Limb (tissue), 2 donors: ENCODE results near the gene ZBTB44.
"Not testable (repeated sequence)": the region's sequence is repeated elsewhere in the genome, so short reads cannot be mapped to it uniquely, and the experiment has no call there.

ENCODE experiments used
- DNase-seq, 2 donors: peaks; one replicate each; pipeline ENCODE4 v3.0.0-alpha.2; 2016; ENCODE audit errors: extremely low spot score in 2 of 2

The ZBTB44 gene

GRCh38 chr11:130249929-130250328, 64.8 kb downstream of the ZBTB44 start:
- not testable (repeated sequence) for DNase-seq

- no peak for DNase-seq
These were observed 65.3 kb downstream of the ZBTB44 start for GRCh38 chr11:130249371-130249770.

- DNase-seq: no peak
These were observed 67.4 kb downstream of the ZBTB44 start for GRCh38 chr11:130247319-130247718.

GRCh38 chr11:130246738-130247137, 68.0 kb downstream of the ZBTB44 start:
- DNase-seq: no peak

- DNase-seq: no peak
These were observed 68.4 kb downstream of the ZBTB44 start for GRCh38 chr11:130246270-130246669.

- DNase-seq: not testable (repeated sequence)
These were observed 69.3 kb downstream of the ZBTB44 start for GRCh38 chr11:130245375-130245774.

GRCh38 chr11:130244848-130245247, 69.9 kb downstream of the ZBTB44 start:
- DNase-seq: no peak

- no peak for DNase-seq
These were observed 70.9 kb downstream of the ZBTB44 start for GRCh38 chr11:130243816-130244215.

GRCh38 chr11:130241713-130242112, 73.0 kb downstream of the ZBTB44 start:
- no peak for DNase-seq

GRCh38 chr11:130237282-130238006, 77.3 kb downstream of the ZBTB44 start:
- no peak for DNase-seq

GRCh38 chr11:130234315-130234714, 80.4 kb downstream of the ZBTB44 start:
- no peak for DNase-seq

GRCh38 chr11:130233888-130234287, 80.8 kb downstream of the ZBTB44 start:
- not testable (repeated sequence) for DNase-seq

- DNase-seq: not testable (repeated sequence)
These were observed 81.2 kb downstream of the ZBTB44 start for GRCh38 chr11:130233486-130233885.

GRCh38 chr11:130227373-130227772, 87.3 kb downstream of the ZBTB44 start:
- DNase-seq: no peak

GRCh38 chr11:130223291-130223971, 91.3 kb downstream of the ZBTB44 start:
- no peak for DNase-seq

GRCh38 chr11:130220311-130221035, 94.2 kb downstream of the ZBTB44 start:
- no peak for DNase-seq

- no peak for DNase-seq
These were observed 95.6 kb downstream of the ZBTB44 start for GRCh38 chr11:130219148-130219547.

- DNase-seq: no peak
These were observed 96.1 kb downstream of the ZBTB44 start for GRCh38 chr11:130218501-130219070.

GRCh38 chr11:130217133-130218031, 97.3 kb downstream of the ZBTB44 start:
- DNase-seq: no peak

GRCh38 chr11:130216591-130217132, 98.1 kb downstream of the ZBTB44 start:
- DNase-seq: no peak

GRCh38 chr11:130216221-130216550, 98.5 kb downstream of the ZBTB44 start:
- no peak for DNase-seq
